RWPE1 (cell line): ENCODE data around the gene GPRC6A.

Source experiments
- CTCF ChIA-PET: fragments of 350-600 bp; sonication (Branson Sonifier 250); formaldehyde crosslinking; extraction: SDS; loops from one replicate; lab custom pipeline; 2021; lab: Yijun Ruan, JAX
- POLR2A ChIA-PET: fragments of 400-600 bp; formaldehyde crosslinking; extraction: SDS; loops from one replicate; lab custom pipeline; 2020; ENCODE audit warnings: antibody characterized with exemption; ENCODE audit not compliant: low non-redundant PET; lab: Yijun Ruan, JAX
- DNase-seq: peaks from one replicate; pipeline ENCODE4 v3.0.0; 2012; ENCODE audit warnings: low spot score
- H3K27ac ChIP-seq: fragments of 450-650 bp; 2 replicates; pipeline ENCODE4 v1.5.1; 2017
- CTCF ChIP-seq: fragments of 450-650 bp; conservative IDR thresholded peaks from 2 replicates; pipeline ENCODE4 v1.5.1; 2017; ENCODE audit warnings: low read depth, mild to moderate bottlenecking

Gene GPRC6A

GRCh38 chr6:116797585-116797984 lies 31.3 kb downstream of the GPRC6A start:
- DNase-seq = no peak
- no peak overlapping the region for H3K27ac ChIP-seq
- ChIA-PET POLR2A (no interaction called here), CTCF (no interaction called here)
- no peak for TF ChIP-seq CTCF

DNA sequence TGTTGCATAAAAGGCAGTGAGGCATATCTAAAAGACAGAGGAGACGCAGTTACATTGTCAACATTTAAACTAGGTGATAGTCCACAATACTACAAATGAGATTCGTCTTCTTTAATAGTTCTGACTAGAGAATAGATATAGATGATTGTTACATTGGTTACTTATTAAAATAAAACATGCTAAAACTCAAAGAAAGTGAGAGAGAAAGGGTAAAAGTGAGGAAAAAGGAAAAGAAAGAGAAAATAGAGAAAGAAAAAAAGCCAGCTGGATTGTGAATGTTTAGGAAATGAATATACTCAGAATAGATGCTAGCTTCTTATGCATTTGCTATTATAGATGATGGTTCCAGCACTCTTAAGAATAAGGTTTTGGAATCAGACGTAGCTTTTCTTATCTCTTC lies 35.7 kb downstream of the GPRC6A start:
- no peak for DNase-seq
- CTCF ChIA-PET = interaction anchor here (0.7 kb wide), 1 partner anchor 34 kb away, joined by 3 read pairs; no protein-coding TSS in a partner anchor
- POLR2A ChIA-PET = no interaction called here
- TF ChIP-seq CTCF = no peak
- H3K27ac ChIP-seq = no peak overlapping the region

- no peak overlapping the region for H3K27ac ChIP-seq
- ChIA-PET POLR2A (no interaction called here), CTCF (interaction anchor here (0.7 kb wide), 1 partner anchor 515 kb away, joined by 3 read pairs; no protein-coding TSS in a partner anchor)
- TF ChIP-seq CTCF = no peak
- DNase-seq = no peak
These were observed 45.0 kb downstream of the GPRC6A start for GRCh38 chr6:116783852-116784251.

DNA sequence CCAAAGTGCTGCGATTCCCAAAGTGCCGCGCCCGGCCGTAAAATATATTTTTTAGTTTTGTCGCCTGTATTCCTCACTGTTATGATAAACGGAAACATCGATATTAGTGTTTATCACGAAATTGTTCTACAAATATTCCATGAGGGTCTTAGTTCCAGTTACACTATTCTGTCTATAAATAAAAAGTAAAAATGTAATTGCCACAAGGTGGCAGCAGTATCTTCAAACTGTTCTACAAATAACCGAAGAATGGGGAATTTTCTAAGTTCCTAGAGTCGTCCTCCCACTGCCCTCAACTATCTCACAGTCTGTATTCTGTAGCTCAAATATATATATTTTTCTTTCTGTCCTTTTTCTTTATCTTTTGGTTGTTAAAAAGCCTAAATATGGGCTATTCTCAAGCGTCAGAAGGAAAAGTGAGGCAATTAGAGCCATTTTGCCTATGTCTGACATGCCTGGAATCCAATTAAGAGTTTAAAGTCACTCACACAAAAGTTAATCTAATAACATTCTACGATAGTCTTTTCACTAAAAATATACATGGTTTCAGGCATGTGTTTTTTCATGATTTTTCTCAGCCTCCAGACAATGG lies 49.2 kb downstream of the GPRC6A start:
- ChIA-PET POLR2A (no interaction called here), CTCF (interaction anchor here (0.6 to 0.8 kb wide), 3 partner anchors 10 to 66 kb away, joined by 3 read pairs; no protein-coding TSS in a partner anchor)
- H3K27ac ChIP-seq = no peak overlapping the region
- peak; percentile 53 for TF ChIP-seq CTCF
- peak; percentile 8 for DNase-seq

- DNase-seq = no peak
- ChIA-PET CTCF (no interaction called here), POLR2A (no interaction called here)
- no peak for TF ChIP-seq CTCF
- no peak overlapping the region for H3K27ac ChIP-seq
These were observed 55.0 kb downstream of the GPRC6A start for GRCh38 chr6:116773886-116774285.

DNA sequence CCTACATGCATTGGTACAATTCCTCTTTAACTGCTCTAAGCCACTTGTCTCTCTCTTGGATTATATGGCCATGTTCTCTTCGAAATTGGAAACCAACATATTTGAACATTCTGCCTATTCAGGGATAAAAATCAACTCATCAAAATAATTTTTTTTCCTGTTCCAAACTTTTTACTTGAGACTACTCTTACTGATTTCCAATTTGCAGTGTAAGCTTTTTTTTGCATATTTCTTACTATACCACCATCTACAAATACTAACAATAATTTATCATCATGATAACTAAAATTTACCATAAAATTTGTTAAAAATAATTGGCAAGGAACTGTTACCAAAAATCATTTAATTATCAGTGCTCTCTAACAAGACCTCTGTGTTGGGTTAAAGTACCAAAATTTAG lies 56.4 kb downstream of the GPRC6A start:
- DNase-seq = no peak
- ChIA-PET CTCF (no interaction called here), POLR2A (no interaction called here)
- H3K27ac ChIP-seq = no peak overlapping the region
- no peak for TF ChIP-seq CTCF
